ENCODE measurements around the gene ADAMTS16. TPM values are rescaled to one million over a fixed set of nuclear protein-coding genes. Genes with fewer than 3 reads are reported as not detected.

The ADAMTS16 gene
- polyA plus RNA-seq, 1 experiment: 0.04 TPM

- DNase-seq (ENCODE audit: low read depth): no peak
- POLR2A ChIA-PET: no interaction called here
- H3K27me3 ChIP-seq (ENCODE audit: control insufficient read depth, insufficient read depth, low read length): peaks cover 3% of the 10 kb centered on the region
- H3K36me3 ChIP-seq (ENCODE audit: control insufficient read depth, insufficient read depth, low read length): no peaks in the 10 kb centered on the region
- no peak overlapping the region for H3K4me3 ChIP-seq (ENCODE audit: low read depth, low read length)
- no peak for TF ChIP-seq CTCF (IDR thresholded peaks at IDR 0.05; ENCODE audit: insufficient read depth, low read depth, low read length)
- CTCF ChIA-PET: interaction anchor here (1.1 kb wide), 1 partner anchor 14 kb away, joined by 3 read pairs; no protein-coding TSS in a partner anchor
Measured at GRCh38 chr5:5335107-5335506, 195.0 kb downstream of the ADAMTS16 start.

GRCh38 chr5:5335700-5336264 is 195.7 kb downstream of the ADAMTS16 start:
- Histone ChIP-seq H3K4me3 (ENCODE audit: low read depth, low read length) (no peak overlapping the region), H3K27me3 (ENCODE audit: control insufficient read depth, insufficient read depth, low read length) (no peaks in the 10 kb centered on the region; the same call in 1 of the 2 replicates), H3K36me3 (ENCODE audit: control insufficient read depth, insufficient read depth, low read length) (no peaks in the 10 kb centered on the region)
- peak; percentile 74 for DNase-seq (ENCODE audit: low read depth)
- ChIA-PET CTCF (interaction anchor here (0.7 kb wide), 1 partner anchor 510 kb away, joined by 4 read pairs; no protein-coding TSS in a partner anchor), POLR2A (no interaction called here)
- TF ChIP-seq CTCF (IDR thresholded peaks at IDR 0.05; ENCODE audit: insufficient read depth, low read depth, low read length): no peak

GRCh38 chr5:5339257-5339656 is 199.1 kb downstream of the ADAMTS16 start:
- H3K27me3 ChIP-seq (ENCODE audit: control insufficient read depth, insufficient read depth, low read length): no peaks in the 10 kb centered on the region
- POLR2A ChIA-PET: no interaction called here
- CTCF ChIA-PET: no interaction called here
- H3K36me3 ChIP-seq (ENCODE audit: control insufficient read depth, insufficient read depth, low read length): no peaks in the 10 kb centered on the region
- no peak for TF ChIP-seq CTCF (IDR thresholded peaks at IDR 0.05; ENCODE audit: insufficient read depth, low read depth, low read length)
- H3K4me3 ChIP-seq (ENCODE audit: low read depth, low read length): no peak overlapping the region
- no peak for DNase-seq (ENCODE audit: low read depth)

GRCh38 chr5:5340206-5340729 is 200.1 kb downstream of the ADAMTS16 start:
- no peaks in the 10 kb centered on the region for H3K36me3 ChIP-seq (ENCODE audit: control insufficient read depth, insufficient read depth, low read length)
- ChIA-PET POLR2A (no interaction called here), CTCF (interaction anchor here (0.6 to 2.2 kb wide), 4 partner anchors 11 to 198 kb away, joined by 3 to 5 read pairs (median 4); no protein-coding TSS in a partner anchor)
- no peak overlapping the region for H3K4me3 ChIP-seq (ENCODE audit: low read depth, low read length)
- TF ChIP-seq CTCF (IDR thresholded peaks at IDR 0.05; ENCODE audit: insufficient read depth, low read depth, low read length): peak; percentile 89
- DNase-seq (ENCODE audit: low read depth): peak; percentile 93
- no peaks in the 10 kb centered on the region for H3K27me3 ChIP-seq (ENCODE audit: control insufficient read depth, insufficient read depth, low read length)

GRCh38 chr5:5341531-5342292 is 201.6 kb downstream of the ADAMTS16 start:
- peak; percentile 31 for DNase-seq (ENCODE audit: low read depth)
- Histone ChIP-seq H3K4me3 (ENCODE audit: low read depth, low read length) (no peak overlapping the region), H3K36me3 (ENCODE audit: control insufficient read depth, insufficient read depth, low read length) (no peaks in the 10 kb centered on the region), H3K27me3 (ENCODE audit: control insufficient read depth, insufficient read depth, low read length) (no peaks in the 10 kb centered on the region)
- ChIA-PET POLR2A (no interaction called here), CTCF (interaction anchor here (2.2 kb wide), 1 partner anchor 10 kb away, joined by 5 read pairs; no protein-coding TSS in a partner anchor)
- TF ChIP-seq CTCF (IDR thresholded peaks at IDR 0.05; ENCODE audit: insufficient read depth, low read depth, low read length): no peak
